Measurements from ENCODE around the gene HAUS8.

The HAUS8 gene

DNA sequence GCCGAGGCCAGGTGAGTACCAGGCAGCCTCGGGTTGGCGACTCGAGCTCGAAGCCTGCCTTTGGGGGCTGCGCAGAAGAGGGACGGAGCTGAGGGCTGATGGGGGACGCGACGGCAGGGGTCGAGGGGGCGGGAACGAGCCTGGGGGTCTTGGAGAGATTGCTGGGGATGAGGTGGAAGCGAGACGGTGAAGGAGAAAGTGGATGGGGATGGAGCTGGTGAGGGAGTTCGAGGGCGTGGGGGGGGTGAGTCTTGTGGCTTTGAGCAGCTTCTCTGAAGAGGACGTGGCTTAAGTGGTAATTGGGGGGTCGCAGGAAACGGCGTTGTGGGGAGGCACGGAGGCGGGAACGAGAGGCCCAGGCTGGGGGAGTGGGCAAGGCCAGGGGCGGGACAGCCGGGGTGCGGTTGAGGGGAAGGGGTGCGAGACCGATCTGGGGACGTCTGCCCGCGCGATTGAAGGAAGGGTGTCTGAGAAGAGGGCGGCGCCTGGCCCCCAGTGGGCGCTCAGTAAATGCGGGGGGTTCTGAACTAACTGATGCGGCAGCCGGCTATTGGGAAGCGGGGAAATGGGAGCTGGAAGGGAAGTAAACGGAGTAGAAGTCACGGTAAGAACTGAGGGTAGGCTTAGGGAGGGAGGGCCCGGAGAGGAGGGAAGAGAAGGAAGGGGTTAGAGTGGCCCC, 751 bp upstream of the HAUS8 start:
- DNase-seq (ENCODE audit: low read depth), result peak; percentile 70

DNA sequence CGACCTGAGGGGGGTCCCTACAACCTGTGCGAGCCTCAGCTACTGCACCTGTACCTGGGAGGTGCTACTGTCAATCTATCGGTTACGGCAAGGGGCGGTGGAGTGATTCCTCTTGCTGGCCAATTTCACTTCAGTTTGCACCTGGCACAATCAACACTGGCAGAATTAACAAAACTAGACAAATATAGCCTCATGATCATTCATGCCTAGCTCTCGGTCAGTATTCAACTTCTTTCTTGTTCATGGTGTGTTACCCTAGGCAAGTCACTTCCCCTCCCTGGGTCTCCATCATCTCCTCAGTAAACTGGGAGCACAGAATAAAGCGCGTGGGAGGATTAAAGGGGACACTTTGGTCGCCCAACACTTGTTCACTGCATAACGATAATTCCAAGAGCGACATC, 618 bp downstream of the HAUS8 start:
- no peak for DNase-seq (ENCODE audit: low read depth)

GRCh38 chr19:17073869-17074633, 1.2 kb downstream of the HAUS8 start:
- DNase-seq (ENCODE audit: low read depth), result no peak

DNA sequence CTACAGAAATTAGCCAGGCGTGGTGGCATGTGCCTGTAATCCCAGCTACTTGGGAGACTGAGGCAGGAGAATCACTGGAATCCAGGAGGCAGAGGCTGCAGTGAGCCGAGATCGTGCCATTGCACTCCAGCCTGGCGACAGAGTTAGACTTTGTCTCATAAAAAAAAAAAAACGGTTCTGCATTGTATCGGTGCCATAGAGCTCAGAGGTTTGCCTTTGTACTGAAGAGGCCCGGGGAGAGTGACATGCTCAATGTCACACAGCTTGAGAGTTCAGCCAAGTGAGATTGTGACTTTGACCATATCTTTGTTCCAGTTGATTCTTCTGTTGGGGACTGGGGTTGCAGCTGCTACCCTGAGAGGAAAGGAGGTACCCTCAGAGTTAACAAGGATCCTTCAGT, 4.3 kb downstream of the HAUS8 start:
- DNase-seq (ENCODE audit: low read depth), result no peak

DNA sequence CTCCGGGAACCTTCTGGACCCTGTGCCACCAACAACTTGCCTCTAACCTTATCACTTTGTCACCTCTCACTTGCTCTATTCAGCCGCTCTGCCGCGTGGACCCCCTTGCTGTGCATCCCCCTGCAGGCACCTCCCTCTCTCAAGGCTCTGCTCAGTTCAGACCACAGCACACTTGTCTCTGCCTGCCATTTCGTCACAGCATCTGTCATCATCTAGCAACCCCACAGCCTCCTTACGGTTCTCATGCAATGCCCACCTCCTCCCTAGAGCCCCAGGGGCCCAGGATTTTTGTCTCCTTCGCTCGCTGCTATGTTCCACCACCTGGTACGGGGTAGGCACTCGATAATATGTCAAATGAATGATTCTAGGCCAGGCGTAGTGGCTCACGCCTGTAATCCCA, 4.8 kb downstream of the HAUS8 start:
- no peak for DNase-seq (ENCODE audit: low read depth)

GRCh38 chr19:17069193-17069592, 6.1 kb downstream of the HAUS8 start:
- no peak for DNase-seq (ENCODE audit: low read depth)

GRCh38 chr19:17063428-17063827, 11.8 kb downstream of the HAUS8 start:
- no peak for DNase-seq (ENCODE audit: low read depth)

- no peak for DNase-seq (ENCODE audit: low read depth)
Observed at GRCh38 chr19:17061691-17062090, 13.6 kb downstream of the HAUS8 start.

DNA sequence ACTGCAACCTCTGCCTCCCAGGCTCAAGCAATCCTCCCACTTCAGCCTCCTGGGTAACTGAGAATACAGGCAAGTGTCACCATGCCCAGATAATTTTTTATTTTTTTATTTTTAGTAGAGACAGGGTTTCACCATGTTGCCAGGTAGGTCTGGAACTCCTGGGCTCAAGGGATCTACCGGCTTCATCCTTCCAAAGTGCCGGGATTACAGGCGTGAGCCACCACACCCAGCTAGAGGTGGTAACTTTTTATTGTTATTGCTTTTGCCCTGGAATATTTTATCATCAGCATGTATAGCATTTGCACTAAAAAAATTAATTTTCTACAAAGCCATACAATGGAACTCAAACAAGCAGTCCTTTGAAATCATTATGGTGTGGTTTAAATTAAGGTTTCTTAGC, 14.0 kb downstream of the HAUS8 start:
- no peak for DNase-seq (ENCODE audit: low read depth)

DNA sequence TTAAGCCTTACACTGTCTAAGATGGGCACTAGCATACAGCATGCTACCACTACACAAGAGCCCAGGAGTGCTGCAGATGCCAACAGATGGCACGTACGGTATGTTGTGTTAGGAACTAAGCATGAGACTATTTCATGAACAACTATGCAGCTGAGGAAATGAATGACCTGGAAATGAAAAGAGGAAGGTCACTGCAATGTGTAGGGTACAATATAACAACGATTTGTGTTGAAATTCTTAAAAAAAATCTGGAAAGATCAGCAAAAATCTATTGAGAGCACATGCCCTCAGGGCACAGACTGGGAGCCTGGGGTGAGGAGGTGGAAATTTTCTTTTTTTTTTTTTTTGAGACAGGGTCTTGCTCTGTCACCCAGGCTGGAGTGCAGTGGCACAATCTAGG, 14.4 kb downstream of the HAUS8 start:
- DNase-seq (ENCODE audit: low read depth), result no peak

GRCh38 chr19:17058236-17058635, 17.0 kb downstream of the HAUS8 start:
- DNase-seq (ENCODE audit: low read depth), result no peak

- no peak for DNase-seq (ENCODE audit: low read depth)
Observed at GRCh38 chr19:17055636-17056035, 19.6 kb downstream of the HAUS8 start.

DNA sequence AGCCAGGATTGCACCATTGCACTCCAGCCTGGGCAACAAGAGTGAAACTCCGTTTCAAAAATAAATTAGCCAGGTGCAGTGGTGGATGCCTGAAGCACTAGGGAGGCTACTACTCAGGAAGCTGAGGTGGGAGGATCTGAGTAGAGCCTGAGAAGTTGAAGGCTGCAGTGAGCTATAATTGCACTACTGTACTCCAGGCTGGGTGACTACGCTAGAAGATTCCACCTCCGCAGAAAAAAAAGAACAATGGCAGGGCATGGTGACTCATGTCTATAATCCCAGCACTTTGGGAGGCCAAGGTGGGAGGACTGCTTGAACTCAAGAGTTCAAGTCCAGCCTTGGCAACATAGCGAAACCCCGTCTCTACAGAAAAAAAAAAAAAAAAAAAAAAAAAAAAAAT, 20.5 kb downstream of the HAUS8 start:
- DNase-seq (ENCODE audit: low read depth), result no peak

- DNase-seq (ENCODE audit: low read depth), result no peak
Observed at GRCh38 chr19:17052439-17052838, 22.8 kb downstream of the HAUS8 start.

DNA sequence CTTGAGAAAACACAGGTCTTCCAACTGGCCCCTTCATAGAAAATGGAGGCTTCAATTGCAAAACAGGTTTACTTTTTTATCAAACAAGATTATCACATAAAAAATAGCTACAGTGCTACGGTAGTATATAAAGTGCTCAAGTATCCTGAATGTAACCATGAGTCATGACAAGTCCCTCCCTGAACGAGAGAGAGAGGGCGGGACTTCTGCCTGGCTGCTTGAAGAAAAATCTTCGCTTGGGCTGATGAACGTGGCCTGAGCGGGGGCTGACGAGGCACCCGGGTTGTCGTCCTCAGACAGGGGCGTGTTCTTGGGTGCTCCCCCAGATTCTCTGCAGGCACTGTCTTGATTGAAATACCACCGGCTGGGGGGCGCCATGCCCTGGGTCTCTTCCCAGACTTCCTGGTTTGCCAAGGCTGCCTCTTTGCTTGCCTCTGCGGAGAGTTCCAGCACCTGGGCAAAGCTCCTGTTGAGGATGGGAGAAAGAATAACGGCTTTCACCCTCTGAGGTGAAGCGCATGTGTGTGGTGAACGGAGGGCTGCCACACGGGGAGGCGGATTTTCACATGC, 25.5 kb downstream of the HAUS8 start:
- DNase-seq (ENCODE audit: low read depth), result no peak

DNA sequence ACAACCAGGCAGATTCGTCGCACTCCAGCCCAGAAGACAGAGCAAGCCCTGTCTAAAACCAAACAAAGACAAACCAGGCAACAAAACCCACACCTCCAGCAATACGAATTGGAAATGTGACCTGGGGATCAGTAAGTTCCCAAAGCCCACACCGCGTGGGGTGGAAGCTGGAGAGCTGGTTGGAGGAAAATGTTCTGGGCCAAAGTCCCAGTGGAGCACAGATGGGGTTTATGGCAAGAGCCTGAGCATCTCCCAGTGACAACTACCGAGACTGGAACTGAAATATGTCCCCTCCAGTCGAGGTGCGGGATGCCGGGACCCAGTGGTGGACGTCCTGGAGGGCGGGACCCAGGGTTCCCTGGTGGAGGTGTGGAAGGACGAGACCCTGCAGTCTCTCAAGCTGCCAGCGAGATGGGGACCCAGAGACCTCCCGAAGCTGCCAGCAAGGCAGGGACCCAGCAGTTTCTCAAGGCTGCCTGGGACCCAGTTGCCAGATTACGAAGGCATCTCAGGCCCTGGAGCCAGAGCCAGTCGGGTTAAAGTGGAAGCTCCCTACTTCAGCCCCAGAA, 26.3 kb downstream of the HAUS8 start:
- no peak for DNase-seq (ENCODE audit: low read depth)

DNA sequence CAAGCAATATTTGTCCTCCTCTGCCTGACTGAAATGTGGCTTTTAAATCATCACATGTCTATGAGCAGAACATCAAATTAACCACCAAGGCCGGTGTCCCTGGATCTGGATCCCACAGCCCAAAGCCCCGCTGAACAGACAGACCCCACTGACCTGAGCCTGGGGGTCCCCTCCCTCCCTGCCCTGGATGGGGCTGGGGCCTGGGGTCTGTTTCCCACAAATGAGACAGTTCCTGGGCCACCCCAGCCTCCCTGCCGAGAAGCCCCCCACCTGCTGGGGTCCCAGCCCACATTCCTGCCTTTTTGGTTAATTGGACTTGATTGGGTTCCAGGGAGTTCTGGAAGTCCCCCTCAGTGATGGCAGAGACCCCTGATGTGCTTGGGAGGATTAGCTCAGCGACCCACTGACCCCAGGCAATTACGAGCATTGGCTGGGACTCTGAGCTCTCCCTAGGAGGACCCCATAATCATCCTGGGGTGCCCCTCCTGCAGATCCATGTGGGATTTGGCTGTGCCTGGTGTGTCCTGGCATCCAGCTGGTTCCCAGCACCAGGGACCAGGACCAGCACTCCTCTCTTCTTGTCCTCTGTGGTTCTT, 29.2 kb downstream of the HAUS8 start:
- DNase-seq (ENCODE audit: low read depth), result no peak

DNA sequence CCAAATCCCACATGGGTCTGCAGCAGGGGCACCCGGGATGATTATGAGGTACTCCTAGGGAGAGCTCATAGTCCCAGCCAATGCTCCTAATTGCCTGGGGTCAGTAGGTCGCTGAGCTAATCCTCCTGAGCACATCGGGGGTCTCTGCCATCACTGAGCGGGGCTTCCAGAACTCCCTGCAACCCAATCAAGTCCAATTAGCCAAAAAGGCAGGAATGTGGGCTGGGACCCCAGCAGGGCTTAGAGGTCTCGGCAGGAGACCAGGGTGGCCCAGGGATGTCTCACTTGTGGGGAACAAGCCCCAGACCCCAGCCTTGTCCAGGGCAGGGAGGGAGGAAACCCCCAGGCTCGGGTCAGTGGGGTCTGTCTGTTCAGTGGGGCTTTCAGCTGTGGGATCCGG, 31.5 kb downstream of the HAUS8 start:
- DNase-seq (ENCODE audit: low read depth), result no peak

- DNase-seq (ENCODE audit: low read depth), result no peak
Observed at GRCh38 chr19:17041976-17042375, 33.3 kb downstream of the HAUS8 start.

DNA sequence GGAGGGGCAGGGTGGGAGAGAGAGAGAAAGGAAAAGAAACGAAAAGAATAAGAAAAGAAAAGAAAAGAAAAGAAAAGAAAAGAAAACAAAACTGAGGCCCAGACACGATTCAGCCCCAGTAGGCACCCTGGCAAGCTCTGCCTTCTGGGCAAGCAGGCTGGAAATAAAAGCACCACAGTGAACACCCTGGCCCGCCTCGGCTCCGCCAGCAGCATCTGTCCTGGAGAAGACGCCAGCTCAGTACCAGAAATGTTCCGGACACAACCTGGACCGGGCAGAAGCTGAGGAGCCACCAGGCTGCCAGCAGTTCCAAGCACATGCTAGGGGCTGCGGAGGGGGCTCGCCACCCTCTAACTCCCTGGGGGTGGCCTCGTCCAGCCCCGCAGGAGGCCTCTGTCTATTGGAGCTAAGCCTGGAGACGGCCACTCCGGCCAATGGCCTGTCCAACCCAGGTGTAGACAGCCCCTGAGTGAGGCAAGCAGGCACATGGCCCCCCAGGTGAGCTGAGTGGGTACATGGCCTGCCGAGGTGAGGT, 37.2 kb downstream of the HAUS8 start:
- DNase-seq (ENCODE audit: low read depth), result no peak

- DNase-seq (ENCODE audit: low read depth), result no peak
Observed at GRCh38 chr19:17037184-17037583, 38.1 kb downstream of the HAUS8 start.

DNA sequence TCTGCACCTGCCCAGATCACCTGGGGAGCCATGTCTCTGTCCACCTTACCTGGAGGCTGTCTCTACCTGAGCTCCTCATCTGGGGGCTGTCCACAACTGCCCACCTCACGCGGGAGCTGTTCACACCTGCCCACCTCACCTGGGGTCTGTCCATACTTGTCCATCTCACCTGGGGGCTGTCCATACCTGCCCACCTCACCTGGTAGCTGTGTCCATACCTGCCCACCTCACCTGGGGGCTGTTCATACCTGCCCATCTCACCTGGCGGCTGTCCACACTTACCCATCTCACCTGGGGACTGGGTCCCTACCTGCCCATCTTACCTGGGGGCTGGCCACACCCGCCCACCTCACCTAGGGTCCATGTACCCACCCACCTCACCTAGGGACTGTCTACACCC, 38.6 kb downstream of the HAUS8 start:
- DNase-seq (ENCODE audit: low read depth), result no peak

Data from CMK (cell line).